HepG2 (cell line): ENCODE measurements around the gene PRICKLE2. TPM values are rescaled to one million over a fixed set of nuclear protein-coding genes. Genes with fewer than 3 reads are reported as not detected.

Source experiments
- ATAC-seq: fragments of 200-7000 bp; cut with Tn5 transposase; 3 replicates; pipeline ENCODE4 v1.9.1; 2020; ENCODE audit warnings: mild to moderate bottlenecking, moderate library complexity
- BruUV-seq: library from RNA; stranded (reverse); fragments of 400-500 nt; replicated peaks from 2 replicates; lab custom pipeline; 2021; lab: Mats Ljungman, UMichigan
- CTCF ChIA-PET: fragments of 300-600 bp; formaldehyde crosslinking; extraction: SDS; loops from one replicate; lab custom pipeline; 2021; ENCODE audit warnings: low total read pairs, inconsistent platforms, low intra/inter-chr PET ratio; lab: Yijun Ruan, JAX
- POLR2A ChIA-PET: fragments of 350-600 bp; sonication (Branson Sonifier 250); formaldehyde crosslinking; loops from one replicate; lab custom pipeline; 2020; ENCODE audit warnings: antibody characterized with exemption, inconsistent platforms; lab: Yijun Ruan, JAX
- DNase-seq: peaks from one replicate; pipeline ENCODE4 v3.0.0-alpha.2; 2015; ENCODE audit warnings: low spot score
- FAIRE-seq: peaks from 3 replicates; lab custom pipeline; 2011; peaks lifted over from hg19 to GRCh38; lab: Jason Lieb, UNC
- H2AFZ ChIP-seq: one replicate; pipeline ENCODE4 v1.6.1; 2011; ENCODE audit warnings: low read length, inconsistent platforms
- H3K27ac ChIP-seq: fragments of 300-600 bp; 3 replicates; pipeline ENCODE4 v1.8.0; 2011; ENCODE audit warnings: mixed run types, mild to moderate bottlenecking, mixed read lengths, low read length, inconsistent platforms; ENCODE audit not compliant: insufficient read depth; ENCODE audit errors: extremely low read length
- H3K27me3 ChIP-seq, 2 experiments: fragments of 200-600 bp in 1 of 2; 2 replicates in 1 of 2; 3 replicates in 1 of 2; pipeline versions ENCODE4 v1.6.0 to v1.8.0; 2011; ENCODE audit warnings: low read length in 2 of 2, mild to moderate bottlenecking in 2 of 2, moderate library complexity in 2 of 2, inconsistent platforms in 1 of 2; ENCODE audit not compliant: insufficient read depth in 2 of 2, control insufficient read depth in 1 of 2
- H3K36me3 ChIP-seq, 2 experiments: fragments of 200-600 bp in 1 of 2; replicated peaks in 1 of 2; 2 replicates in 1 of 2; 3 replicates in 1 of 2; pipeline versions ENCODE4 v1.5.1 to v1.8.0; 2011; ENCODE audit warnings: low read length in 2 of 2, inconsistent platforms in 1 of 2; ENCODE audit not compliant: insufficient read depth in 2 of 2, control insufficient read depth in 1 of 2
- H3K4me1 ChIP-seq: 2 replicates; pipeline ENCODE4 v1.5.1; 2012; ENCODE audit warnings: low read length, inconsistent platforms; ENCODE audit not compliant: insufficient read depth
- H3K4me2 ChIP-seq: 2 replicates; pipeline ENCODE4 v1.6.0; 2011; ENCODE audit warnings: low read depth, low read length, inconsistent platforms
- H3K4me3 ChIP-seq, 3 experiments: fragments of 200-600 bp in 1 of 3; sonication (generic), shearing (Covaris generic) in 1 of 3; replicated peaks in 1 of 3; 2 replicates each; pipeline ENCODE4 v1.5.1; 2011 to 2016; ENCODE audit warnings: low read length in 3 of 3, inconsistent platforms in 2 of 3, low read depth in 2 of 3, mild to moderate bottlenecking in 2 of 3, control low read depth in 1 of 3, mixed read lengths in 1 of 3; ENCODE audit not compliant: insufficient read depth in 1 of 3
- H3K79me2 ChIP-seq: one replicate; pipeline ENCODE4 v1.6.1; 2011; ENCODE audit warnings: low read length, inconsistent platforms; ENCODE audit not compliant: insufficient read depth
- H3K9ac ChIP-seq: 2 replicates; pipeline ENCODE4 v1.6.0; 2011; ENCODE audit warnings: mild to moderate bottlenecking, low read depth, low read length, inconsistent platforms; ENCODE audit not compliant: insufficient read depth
- H3K9me3 ChIP-seq: 2 replicates; pipeline ENCODE4 v1.5.1; 2012; ENCODE audit warnings: mild to moderate bottlenecking, low read length
- H4K20me1 ChIP-seq: 2 replicates; pipeline ENCODE4 v1.6.0; 2011; ENCODE audit warnings: inconsistent platforms, mild to moderate bottlenecking, low read length, moderate library complexity; ENCODE audit not compliant: insufficient read depth
- FOXA3 ChIP-seq: IDR thresholded peaks from 2 replicates; pipeline ENCODE4 v1.6.1; 2016; ENCODE audit warnings: missing genetic modification reagents, missing compliant biosample characterization
- MEIS1 ChIP-seq: sonication (generic); formaldehyde crosslinking; IDR thresholded peaks from 2 replicates; pipeline ENCODE4 v1.9.0; 2021; ENCODE audit warnings: mild to moderate bottlenecking, missing genetic modification reagents, moderate library complexity, borderline replicate concordance
- NRL ChIP-seq: sonication (generic); formaldehyde crosslinking; IDR thresholded peaks from 2 replicates; pipeline ENCODE4 v1.5.0; 2020; ENCODE audit warnings: missing genetic modification reagents, mild to moderate bottlenecking, moderate library complexity, borderline replicate concordance
- PCBP1 ChIP-seq: fragments of 200-400 bp; formaldehyde crosslinking; IDR thresholded peaks from 2 replicates; pipeline ENCODE4 v1.6.1; 2017; ENCODE audit warnings: mild to moderate bottlenecking, low read depth, low read length, borderline replicate concordance
- PHB2 ChIP-seq: fragments of 450-650 bp; IDR thresholded peaks from 2 replicates; pipeline ENCODE4 v1.6.1; 2018; ENCODE audit not compliant: partially characterized antibody
- SRSF4 ChIP-seq: fragments of 200-400 bp; formaldehyde crosslinking; IDR thresholded peaks from one replicate; pipeline ENCODE4 v1.6.1; 2018; ENCODE audit warnings: mild to moderate bottlenecking, low read depth, low read length, moderate library complexity; ENCODE audit not compliant: poor library complexity, severe bottlenecking
- STAG1 ChIP-seq: sonication (generic); formaldehyde crosslinking; IDR thresholded peaks from 2 replicates; pipeline ENCODE4 v1.4.0; 2020; ENCODE audit warnings: missing genetic modification reagents
- ZNF747 ChIP-seq: sonication (generic); formaldehyde crosslinking; IDR thresholded peaks from 2 replicates; pipeline ENCODE4 v1.8.1; 2023; ENCODE audit warnings: missing genetic modification reagents, mild to moderate bottlenecking, borderline replicate concordance
- WGBS: methylation state at CpG from one replicate; pipeline ENCODE4 v1.1.6; 2017; ENCODE audit warnings: low lambda C conversion rate; 5-methylcytosine and 5-hydroxymethylcytosine counted together
- in situ Hi-C: cut with HindIII; loops from 2 replicates; pipeline ENCODE4 v1.10.0; 2017; ENCODE audit warnings: low pct_unique_long_range_greater_than_20kb; ENCODE audit not compliant: extremely low pct_ligation_motif_present
- intact Hi-C: fragments of 100-400 bp; cut with micrococcal nuclease; formaldehyde crosslinking; loops from one replicate; pipeline ENCODE4 v1.10.0; 2022; ENCODE audit not compliant: unreplicated experiment
- polyA plus RNA-seq, 8 experiments: library from polyadenylated mRNA; depleted of rRNA in 3 of 8; stranded (reverse) in 7 of 8; unstranded in 1 of 8; fragments of >200 nt; fragmentation: Illumina TruSeq in 4 of 8; extraction: Trizol in 4 of 8; gene quantifications; 2 replicates each; pipeline versions ENCODE4 v1.2.1 to v1.2.3, GENCODE V29; 2011 to 2016; ENCODE audit warnings: low read depth in 4 of 8, missing spikeins in 1 of 8, mixed read lengths in 1 of 8; ENCODE audit not compliant: insufficient read depth in 1 of 8
- total RNA-seq, 5 experiments: library from RNA; depleted of rRNA; stranded (reverse); fragments of >200 nt; fragmentation: Illumina TruSeq; extraction: Trizol; gene quantifications; 2 replicates each; pipeline ENCODE4 v1.2.3, GENCODE V29; 2016; ENCODE audit warnings: low read depth in 1 of 5
- TF ChIP-seq, protein P1 (sequence below): sonication (generic); formaldehyde crosslinking; IDR thresholded peaks from 2 replicates; pipeline ENCODE4 v1.9.0; 2021; ENCODE audit warnings: missing genetic modification reagents, borderline replicate concordance

The PRICKLE2 gene
- total and polyA plus RNA-seq, 2 of the 13 experiments (the other 11 are each of a cell fraction or from before 2014, with no cell fraction given): 0.01 to 0.07 TPM

DNA sequence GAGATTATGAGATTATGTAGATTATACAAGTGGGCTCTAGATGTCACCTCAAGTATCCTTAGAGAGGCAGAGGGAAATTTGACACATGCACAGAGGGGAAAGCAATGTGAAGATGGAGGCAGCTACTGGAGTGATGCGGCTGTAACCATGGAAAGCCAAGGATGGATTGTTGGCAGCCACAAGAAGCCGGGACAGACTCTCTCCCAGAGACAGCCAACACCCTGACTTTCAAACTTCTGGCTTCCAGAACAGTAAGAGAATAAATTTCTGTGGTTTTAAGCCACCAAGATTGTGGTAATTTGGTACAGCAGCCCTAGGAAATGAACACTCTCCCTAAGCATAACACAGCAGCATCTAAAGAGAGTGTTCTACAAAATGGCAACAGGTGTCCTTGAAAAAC lies 34.4 kb upstream of the PRICKLE2 start:
- in situ Hi-C loops: no loop called here
- no peaks in the 10 kb centered on the region; a peak in 1 of 5 replicates for H3K27me3 ChIP-seq
- FAIRE-seq (no peak), ATAC-seq (no peak), DNase-seq (no peak)
- no peak overlapping the region for H3K9ac ChIP-seq
- no peak overlapping the region for H3K4me3 ChIP-seq
- no peaks in the 10 kb centered on the region for H3K79me2 ChIP-seq
- H2AFZ ChIP-seq: no peak overlapping the region
- no peak overlapping the region for H3K4me2 ChIP-seq
- no TSS peak for BruUV-seq
- H3K27ac ChIP-seq: no peak overlapping the region
- H3K9me3 ChIP-seq: no peaks in the 10 kb centered on the region
- POLR2A ChIA-PET: no interaction called here
- no peaks in the 10 kb centered on the region for H3K36me3 ChIP-seq
- intact Hi-C loops: no loop called here
- peaks cover 17% of the 10 kb centered on the region for H3K4me1 ChIP-seq
- no peaks in the 10 kb centered on the region for H4K20me1 ChIP-seq
- TF ChIP-seq PHB2 (no peak), MEIS1 (CRISPR knock-in tag) (no peak), FOXA3 (CRISPR knock-in tag) (no peak), SRSF4 (no peak), ZNF747 (CRISPR knock-in tag) (no peak), NRL (CRISPR knock-in tag) (no peak), STAG1 (CRISPR knock-in tag) (no peak), PCBP1 (no peak)
- TF ChIP-seq, protein P1, sequence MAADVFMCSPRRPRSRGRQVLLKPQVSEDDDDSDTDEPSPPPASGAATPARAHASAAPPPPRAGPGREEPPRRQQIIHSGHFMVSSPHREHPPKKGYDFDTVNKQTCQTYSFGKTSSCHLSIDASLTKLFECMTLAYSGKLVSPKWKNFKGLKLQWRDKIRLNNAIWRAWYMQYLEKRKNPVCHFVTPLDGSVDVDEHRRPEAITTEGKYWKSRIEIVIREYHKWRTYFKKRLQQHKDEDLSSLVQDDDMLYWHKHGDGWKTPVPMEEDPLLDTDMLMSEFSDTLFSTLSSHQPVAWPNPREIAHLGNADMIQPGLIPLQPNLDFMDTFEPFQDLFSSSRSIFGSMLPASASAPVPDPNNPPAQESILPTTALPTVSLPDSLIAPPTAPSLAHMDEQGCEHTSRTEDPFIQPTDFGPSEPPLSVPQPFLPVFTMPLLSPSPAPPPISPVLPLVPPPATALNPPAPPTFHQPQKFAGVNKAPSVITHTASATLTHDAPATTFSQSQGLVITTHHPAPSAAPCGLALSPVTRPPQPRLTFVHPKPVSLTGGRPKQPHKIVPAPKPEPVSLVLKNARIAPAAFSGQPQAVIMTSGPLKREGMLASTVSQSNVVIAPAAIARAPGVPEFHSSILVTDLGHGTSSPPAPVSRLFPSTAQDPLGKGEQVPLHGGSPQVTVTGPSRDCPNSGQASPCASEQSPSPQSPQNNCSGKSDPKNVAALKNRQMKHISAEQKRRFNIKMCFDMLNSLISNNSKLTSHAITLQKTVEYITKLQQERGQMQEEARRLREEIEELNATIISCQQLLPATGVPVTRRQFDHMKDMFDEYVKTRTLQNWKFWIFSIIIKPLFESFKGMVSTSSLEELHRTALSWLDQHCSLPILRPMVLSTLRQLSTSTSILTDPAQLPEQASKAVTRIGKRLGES (CRISPR knock-in tag): no peak
- CTCF ChIA-PET: no interaction called here
- WGBS: 82% methylated on average over 2 of the region's 2 CpGs
